CD4-positive, alpha-beta T cell treated with Interleukin-21 for 1 hour (primary cell): ENCODE measurements around the gene DDR2.
"Not testable (repeated sequence)": the region's sequence is repeated elsewhere in the genome, so short reads cannot be mapped to it uniquely, and the experiment has no call there.

ENCODE experiments used
- DNase-seq: peaks from one replicate; pipeline ENCODE4 v3.0.0-alpha.2; 2020

The DDR2 gene

DNA sequence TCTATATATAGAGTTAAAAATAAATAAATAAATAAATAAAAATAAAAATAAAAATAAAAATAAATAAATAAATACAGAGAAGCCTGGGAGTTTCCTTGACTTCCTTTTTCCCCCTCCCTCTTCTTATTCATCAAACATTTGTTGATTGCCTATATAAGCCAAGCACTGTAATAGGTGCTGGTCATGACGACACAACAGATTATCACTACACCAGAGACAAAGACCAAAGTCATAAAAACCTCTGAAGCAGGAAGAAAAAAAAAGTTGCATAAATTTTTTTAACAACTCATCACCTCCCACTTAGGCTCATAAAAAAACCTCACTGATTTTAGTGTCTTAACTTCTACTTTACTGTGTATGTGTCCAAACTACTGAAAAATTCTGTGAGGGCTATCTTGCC is 95.2 kb downstream of the DDR2 start:
- not testable (repeated sequence) for DNase-seq

DNA sequence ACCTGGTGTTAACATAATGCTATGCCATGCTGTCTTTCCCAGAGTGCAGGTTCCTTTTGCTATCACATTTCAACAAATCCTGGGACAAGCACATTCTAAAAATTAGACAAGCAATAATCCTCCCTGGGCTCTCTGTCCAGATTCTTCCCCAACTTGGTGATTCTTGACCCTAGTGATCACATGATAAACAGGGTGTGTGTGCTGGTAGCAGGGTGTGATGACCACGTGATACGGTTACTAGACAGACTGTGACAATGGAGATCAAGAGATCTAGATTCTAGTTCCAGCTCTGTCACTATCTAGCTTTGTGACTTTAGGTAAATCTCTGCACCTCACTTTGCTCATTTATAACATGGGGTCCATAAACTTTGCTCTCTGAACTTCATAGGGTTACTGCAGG is 96.3 kb downstream of the DDR2 start:
- DNase-seq, result no peak

- DNase-seq, result not testable (repeated sequence)
Measured at GRCh38 chr1:162729195-162729774, 97.0 kb downstream of the DDR2 start.

DNA sequence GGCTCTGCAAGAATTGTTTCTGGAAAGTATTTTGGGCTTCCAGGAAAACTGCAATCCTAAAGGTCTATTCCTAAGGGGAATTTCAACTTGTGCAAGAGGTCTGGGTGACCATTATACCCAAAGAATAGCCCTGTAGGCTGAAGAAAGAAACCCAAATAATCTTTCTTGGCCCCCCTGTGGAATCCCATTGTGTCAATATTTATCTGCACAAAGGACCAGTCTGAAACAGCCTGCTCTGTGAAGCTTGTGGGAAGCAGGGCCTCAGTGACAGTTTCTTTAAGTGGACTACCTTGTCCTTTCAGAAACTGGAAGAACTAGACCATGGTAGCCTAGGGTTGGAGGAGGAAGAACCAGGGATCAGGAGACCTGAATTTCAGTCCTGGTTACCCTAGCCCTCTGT is 99.8 kb downstream of the DDR2 start:
- no peak for DNase-seq

DNA sequence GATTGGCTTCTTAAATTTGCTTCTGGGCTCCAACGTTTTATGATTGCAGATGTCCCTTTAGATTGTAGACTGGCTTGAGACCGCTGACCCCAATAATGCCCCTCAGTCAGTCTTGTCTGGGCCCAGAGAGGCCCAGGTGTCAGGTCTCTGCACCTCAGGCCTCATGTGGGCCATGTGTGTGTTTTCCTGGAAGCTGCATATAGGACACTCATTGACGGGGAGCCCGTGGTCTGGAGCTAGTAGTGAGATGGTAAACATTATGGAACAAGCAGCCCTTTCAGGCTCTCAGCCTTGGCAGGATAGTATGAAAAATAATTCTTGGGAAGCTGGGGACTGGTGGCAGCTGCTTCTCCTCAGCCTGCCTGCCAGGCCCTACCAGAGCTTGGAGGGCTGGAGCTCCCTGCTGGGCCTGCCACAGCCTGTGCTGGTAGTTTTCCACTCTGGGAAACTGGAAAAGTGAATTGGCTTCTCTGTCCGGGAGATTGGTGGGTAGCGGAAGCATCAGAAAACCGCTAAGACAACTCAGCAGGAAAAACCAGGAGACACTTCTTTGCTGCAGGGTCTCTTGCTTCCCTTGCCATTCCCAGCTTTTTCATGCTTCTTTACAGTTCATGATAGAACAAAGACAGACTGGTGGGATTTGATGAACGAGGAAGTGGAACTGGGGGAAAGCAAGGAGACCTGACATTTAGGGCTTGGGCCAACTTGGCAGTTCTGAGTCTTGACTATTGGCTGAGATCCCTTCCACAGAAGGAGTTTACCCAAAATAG is 100.5 kb downstream of the DDR2 start:
- no peak for DNase-seq

- DNase-seq, result no peak
Measured at GRCh38 chr1:162733336-162733590, 101.0 kb downstream of the DDR2 start.

DNA sequence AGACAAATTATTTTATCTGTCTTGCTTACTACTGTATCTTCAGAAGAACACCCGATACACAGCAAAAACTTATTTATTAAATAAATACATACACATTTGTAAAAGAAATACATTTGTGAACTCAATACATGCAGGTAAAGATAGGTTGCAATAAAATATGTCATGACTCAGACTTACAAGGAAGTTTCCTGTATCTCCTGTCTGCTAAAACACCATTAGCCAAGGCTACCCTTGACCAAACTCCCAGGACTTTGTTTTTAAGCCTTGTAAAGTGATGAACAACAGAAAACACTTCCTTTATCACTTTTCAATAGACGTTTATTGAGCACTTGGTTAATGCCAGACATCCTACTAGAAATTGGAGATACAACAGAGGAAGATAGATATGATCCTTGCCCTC is 101.8 kb downstream of the DDR2 start:
- DNase-seq, result no peak

DNA sequence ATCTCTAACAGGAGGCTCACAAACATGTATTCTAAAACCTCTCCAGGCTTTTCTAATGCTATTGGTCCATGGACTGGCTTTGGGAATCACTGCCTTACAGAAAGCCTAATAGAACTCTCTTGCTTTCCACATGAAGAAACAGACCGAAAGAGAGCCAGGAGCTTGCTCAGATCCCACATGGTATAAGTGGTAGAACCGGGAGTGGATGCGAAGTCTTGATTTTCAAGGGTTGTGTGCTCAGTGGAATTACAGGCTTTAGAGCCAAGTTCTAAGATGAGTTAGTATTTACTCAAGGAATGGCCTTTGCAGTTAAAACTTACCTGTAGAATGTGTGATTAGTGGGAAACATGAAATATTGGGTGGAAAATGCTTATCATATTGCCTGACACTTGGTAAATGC is 103.9 kb downstream of the DDR2 start:
- DNase-seq, result no peak

GRCh38 chr1:162736633-162737067 is 104.4 kb downstream of the DDR2 start:
- DNase-seq, result no peak

- DNase-seq, result no peak
Measured at GRCh38 chr1:162740755-162741154, 108.5 kb downstream of the DDR2 start.

- no peak for DNase-seq
Measured at GRCh38 chr1:162741574-162741973, 109.3 kb downstream of the DDR2 start.

DNA sequence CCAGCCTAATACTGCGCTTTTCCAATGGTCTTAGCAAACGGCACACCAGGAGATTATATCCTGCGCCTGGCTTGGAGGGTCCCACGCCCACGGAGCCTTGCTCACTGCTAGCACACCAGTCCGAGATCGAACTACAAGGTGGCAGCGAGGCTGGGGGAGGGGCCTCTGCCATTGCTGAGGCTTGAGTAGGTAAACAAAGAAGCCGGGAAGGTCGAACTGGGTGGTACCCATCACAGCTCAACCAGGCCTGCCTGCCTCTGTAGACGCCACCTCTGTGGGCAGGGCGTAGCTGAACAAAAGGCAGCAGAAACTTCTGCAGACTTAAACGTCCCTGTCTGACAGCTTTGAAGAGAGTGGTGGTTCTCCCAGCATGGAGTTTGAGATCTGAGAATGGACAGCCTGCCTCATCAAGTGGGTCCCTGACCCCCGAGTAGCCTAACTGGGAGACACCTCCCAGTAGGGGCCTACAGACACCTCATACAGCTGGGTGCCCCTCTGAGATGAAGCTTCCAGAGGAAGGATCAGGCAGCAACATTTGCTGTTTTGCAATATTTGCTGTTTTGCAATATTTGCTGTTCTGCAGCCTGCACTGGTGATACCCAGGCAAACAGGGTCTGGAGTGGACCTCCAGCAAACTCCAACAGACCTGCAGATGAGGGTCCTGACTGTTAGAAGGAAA is 114.1 kb downstream of the DDR2 start:
- DNase-seq, result not testable (repeated sequence)

DNA sequence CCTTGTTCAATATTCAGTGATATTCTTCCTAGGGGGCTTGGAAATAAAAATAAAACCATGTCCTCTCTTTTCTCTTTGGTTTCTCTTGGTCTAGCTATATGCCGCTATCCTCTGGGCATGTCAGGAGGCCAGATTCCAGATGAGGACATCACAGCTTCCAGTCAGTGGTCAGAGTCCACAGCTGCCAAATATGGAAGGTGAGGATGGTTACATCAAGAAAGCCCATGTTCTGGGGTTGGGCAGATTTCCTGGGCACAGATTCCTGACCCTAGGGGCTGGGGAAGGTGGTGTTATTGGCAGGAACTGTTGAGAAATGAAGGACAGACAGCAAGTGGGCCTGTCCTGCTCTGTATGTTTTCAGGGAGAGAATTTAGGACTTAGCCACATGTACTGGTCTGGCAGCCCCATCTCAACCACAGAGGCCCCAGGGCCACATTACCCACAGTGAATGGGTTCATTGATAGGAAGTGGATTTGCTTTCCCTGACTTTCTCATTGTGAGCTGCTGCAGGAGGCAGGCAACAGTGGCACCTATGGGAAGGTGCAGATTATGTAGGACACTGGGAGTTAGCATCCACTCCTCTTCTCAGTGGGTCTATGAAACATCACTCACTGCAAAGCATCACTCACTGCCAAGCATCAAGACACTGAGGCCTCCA is 120.9 kb downstream of the DDR2 start:
- no peak for DNase-seq

DNA sequence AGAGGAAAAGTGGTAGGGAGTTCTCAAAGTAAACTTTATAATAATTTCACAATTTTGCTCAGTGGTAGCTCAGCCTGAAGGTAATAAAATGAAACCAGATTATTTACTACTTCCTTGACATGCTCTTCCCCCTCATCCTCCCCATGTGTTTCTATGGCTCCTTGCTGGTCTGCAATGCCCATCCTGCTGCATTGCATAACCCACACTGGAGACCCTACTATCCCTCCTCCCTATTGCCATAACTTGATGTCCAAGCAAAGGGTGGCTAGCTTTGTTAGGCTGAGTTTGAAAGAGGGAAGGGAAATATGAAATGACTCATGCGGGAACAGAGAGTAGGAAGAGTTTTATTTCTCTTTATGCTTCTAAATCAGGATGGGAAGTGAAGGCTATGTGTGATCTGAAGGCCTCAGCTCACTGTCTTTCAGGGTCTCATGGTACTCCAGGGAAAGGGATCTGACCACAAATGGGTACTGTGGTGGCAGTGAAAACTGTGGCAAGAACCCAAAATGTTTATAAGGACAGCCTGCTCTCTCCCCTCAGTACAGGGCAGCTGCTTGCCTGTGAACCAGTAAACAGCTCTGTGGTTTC is 121.8 kb downstream of the DDR2 start:
- DNase-seq, result no peak

DNA sequence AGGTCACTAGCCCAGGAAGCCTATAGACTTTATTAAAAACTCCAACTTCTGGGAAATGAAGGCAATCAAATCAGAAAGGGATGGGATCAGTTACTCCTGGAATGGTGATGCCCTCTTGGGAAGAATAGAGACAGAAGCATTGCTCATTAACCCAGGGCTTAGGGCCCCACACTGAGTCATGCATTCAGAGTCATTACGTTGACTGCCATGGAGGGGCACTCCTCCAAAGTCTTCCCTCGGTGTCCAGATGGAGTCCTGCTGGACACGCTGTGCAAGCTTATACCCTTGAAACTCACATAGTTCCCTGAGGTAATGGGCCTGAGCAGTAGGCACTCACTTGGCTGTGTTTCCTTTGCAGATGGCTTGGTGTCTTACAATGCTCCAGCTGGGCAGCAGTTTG is 123.0 kb downstream of the DDR2 start:
- no peak for DNase-seq

DNA sequence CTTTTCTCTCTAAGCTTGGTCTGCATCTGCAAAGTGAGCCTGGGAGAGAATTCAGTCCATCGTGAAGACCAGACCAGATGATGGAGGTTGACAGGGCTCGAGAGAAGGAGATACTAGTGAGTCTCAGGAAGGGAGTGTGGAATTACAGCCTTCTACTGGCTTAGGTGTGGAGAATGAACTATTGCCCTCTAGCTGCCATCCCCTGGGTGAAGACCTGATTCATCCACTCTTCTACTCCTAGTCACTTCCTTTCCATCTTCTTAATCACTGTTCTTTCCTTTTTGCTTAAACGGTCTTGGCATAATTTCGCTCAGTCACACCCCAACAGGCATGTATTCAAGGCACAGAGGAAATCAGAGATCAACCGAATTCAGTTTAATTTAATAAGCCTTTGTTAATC is 124.3 kb downstream of the DDR2 start:
- DNase-seq, result no peak

- no peak for DNase-seq
Measured at GRCh38 chr1:162757476-162757875, 125.2 kb downstream of the DDR2 start.

DNA sequence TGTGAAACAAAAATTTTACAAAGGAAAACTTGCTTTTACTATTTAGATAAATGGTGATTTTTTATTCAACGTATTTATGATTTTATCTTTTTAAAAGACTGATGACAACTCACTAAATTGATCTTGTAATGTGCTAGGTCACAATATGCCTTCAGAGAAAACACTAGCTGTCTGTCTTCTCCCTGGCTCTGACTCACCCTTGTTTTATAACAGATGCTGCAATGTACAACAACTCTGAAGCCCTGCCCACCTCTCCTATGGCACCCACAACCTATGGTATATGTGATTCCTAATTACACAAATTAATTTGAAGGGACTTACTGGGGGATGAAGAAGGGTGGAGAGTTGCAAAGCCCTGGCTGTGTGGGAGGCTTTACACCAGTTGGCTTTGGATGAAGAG is 133.5 kb downstream of the DDR2 start:
- no peak for DNase-seq

GRCh38 chr1:162772571-162773154 is 140.4 kb downstream of the DDR2 start:
- no peak for DNase-seq

- no peak for DNase-seq
Measured at GRCh38 chr1:162774007-162774406, 141.7 kb downstream of the DDR2 start.

DNA sequence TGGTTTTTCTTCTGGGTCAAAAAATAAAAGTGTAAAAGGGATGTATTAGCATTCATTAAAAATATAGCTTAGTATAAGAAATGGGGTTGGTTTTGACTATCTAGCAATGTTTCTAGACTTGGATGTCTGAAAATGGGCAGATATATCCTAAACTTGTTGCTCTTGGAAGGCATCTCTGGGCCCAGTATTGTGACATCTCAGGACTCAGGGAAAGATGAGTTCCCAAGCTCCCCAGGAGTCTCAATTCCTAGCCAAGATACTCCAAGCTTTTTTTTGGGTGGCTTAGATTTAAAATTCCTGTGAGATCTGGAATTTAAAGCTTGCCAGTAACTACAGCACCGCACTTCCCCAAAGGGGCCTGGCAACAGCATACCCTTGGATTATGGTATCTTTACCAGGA is 146.8 kb downstream of the DDR2 start:
- no peak for DNase-seq

DNA sequence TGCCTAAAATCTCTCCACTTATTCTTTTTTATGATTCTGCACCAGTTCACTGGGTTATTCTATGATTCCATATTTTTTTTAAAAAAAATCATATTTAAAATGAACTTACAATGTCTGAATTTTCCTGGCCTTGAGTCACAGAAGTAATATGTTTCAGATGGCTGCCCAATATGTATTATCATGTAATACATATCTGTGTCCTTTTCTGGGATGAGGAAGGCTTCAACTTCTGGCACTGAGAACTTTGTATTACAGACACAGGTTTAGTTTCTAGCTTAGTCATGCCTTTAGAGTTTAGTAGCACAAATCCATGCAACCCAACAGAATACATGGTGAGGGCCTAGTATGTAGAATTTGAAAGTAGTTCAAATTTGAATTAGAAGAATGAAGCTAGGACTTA is 150.4 kb downstream of the DDR2 start:
- DNase-seq, result no peak

- DNase-seq, result not testable (repeated sequence)
Measured at GRCh38 chr1:162784926-162785325, 152.7 kb downstream of the DDR2 start.
